NCI-H146 treated with DMSO at 0.1 percent for 48 hours (cell line): Measurements from ENCODE around the gene KCNIP4.
"Not testable (repeated sequence)": the region's sequence is repeated elsewhere in the genome, so short reads cannot be mapped to it uniquely, and the experiment has no call there.

Experiments used
- DNase-seq: peaks from one replicate; lab custom pipeline; 2025; ENCODE audit not compliant: unreplicated experiment; lab: John Stamatoyannopoulos, UW

KCNIP4 gene

DNA sequence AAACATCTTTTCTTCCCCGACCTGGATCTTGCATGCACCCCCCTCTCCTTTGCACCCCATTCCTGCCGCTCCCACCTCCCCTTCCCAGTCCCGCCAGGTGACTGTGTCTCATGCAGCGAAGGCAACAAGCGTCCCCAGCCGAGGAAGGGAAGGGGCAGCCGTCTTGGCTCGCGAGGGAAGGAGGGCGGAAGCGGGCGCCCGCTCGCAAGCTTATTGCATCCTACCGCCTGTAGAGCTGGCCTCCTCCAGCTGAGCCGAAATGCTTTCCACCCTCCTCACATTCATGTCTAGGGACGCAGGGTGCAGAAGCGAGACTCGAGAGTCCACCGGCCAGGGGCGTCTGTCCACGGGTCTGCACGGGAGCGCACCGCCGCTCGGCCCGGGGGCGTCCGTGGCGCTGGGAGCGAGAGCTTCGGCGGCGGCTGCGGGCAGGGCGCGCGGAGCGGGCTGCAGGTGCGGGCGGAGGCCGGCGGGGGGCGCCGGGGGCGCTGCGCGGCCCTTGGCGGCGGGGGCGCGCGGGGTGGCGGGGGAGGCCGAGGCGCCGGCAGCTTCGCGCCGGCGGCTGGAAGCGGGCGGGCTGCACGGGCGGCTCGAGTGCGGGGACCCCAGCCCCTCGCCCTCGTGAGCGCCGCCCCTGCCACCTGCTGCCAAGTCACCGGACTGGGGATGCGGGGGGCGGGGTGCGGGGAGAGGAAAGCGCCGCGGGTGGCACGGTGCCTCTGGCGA is at the start of gene KCNIP4:
Gene KCNIP4 (minus strand): TSS at position 426 of the 726 bp plus-strand sequence.
- DNase-seq = no peak

- not testable (repeated sequence) for DNase-seq
Measured at GRCh38 chr4:21996618-21997017, 48.0 kb upstream of the KCNIP4 start.

GRCh38 chr4:21992330-21992729 is 43.8 kb upstream of the KCNIP4 start:
- DNase-seq = no peak

GRCh38 chr4:21991562-21991961 is 43.0 kb upstream of the KCNIP4 start:
- DNase-seq = no peak

DNA sequence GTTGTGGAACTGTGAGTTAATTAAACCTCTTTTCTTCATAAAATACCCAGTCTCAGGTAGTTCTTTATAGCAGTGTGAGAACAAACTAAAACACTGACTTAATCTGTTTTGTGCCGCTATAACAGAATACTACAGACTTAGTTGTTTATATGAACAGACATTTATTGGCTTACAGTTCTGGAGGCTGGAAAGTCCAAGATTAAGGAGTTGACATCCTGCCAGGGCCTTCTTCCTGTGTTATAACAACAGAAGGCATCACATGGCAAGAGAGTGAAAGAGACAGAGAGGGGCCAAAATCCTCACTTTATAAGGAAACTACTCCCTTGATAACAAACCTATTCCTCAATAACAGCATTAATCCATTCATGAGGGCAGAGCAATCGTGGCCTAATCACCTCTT is 42.5 kb upstream of the KCNIP4 start:
- DNase-seq = no peak

GRCh38 chr4:21989351-21989750 is 40.8 kb upstream of the KCNIP4 start:
- no peak for DNase-seq

- DNase-seq = no peak
Measured at GRCh38 chr4:21986307-21986706, 37.7 kb upstream of the KCNIP4 start.

- no peak for DNase-seq
Measured at GRCh38 chr4:21982087-21982486, 33.5 kb upstream of the KCNIP4 start.

DNA sequence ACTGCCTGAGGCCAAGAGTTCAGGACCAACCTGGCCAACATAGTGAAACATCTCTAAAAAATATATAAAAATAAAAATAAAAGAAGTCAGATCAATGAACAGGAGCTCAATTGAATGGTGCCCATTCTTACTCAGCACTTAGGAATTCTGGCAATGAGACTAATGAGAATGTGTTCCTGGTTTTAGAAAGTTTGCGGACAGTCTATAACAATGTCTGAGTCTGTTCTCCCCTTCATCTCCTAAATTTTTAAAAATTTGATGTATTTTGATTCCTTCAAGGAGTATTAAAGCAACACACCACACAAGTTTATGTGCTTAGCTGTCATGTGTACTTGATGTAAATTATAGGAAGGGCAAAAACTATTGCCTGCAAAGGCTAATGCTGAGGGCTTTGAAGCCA is 30.6 kb upstream of the KCNIP4 start:
- DNase-seq = no peak

DNA sequence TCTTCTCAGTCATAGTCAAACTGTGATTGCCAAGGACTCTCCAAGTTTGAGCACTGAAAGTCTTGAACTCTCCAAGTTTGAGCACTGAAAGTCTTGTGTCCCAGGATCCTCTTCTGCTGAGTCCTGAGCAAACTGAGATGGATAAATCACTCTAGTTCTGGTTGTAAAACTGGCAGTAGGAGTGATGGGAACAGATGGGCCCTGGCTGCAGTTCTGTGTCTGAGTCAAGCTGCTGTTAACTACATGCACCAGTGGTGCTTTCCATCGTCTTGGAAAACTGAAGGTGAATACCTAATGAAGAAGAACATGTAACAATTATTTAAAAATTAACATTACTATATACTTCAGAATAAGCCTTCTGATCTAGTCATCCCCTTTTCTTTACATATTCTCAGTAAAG is 27.6 kb upstream of the KCNIP4 start:
- no peak for DNase-seq

GRCh38 chr4:21973850-21974249 is 25.3 kb upstream of the KCNIP4 start:
- DNase-seq = no peak

GRCh38 chr4:21964762-21965319 is 16.3 kb upstream of the KCNIP4 start:
- no peak for DNase-seq

DNA sequence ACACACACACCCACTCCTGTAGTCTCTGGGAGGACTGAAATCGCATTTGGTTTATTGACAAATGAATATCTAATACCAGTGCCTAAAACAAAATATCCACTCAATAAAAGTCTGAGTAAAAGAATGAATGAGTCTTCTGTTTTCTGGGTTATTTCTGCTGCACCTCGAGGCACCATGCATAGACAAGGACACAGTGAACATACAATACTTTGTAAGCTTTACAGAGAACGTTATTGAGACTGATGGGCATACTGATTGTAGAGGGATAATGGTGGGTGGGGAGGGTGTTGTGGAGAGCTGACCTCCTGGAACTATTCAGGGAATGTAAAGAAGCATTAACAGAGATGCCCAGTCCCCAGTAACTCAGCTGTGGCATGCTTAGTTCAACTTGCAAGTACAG is 14.1 kb upstream of the KCNIP4 start:
- DNase-seq = no peak

- DNase-seq = no peak
Measured at GRCh38 chr4:21960793-21961192, 12.2 kb upstream of the KCNIP4 start.

GRCh38 chr4:21954916-21955315 is 6.3 kb upstream of the KCNIP4 start:
- no peak for DNase-seq

GRCh38 chr4:21953653-21954052 is 5.1 kb upstream of the KCNIP4 start:
- DNase-seq = no peak

DNA sequence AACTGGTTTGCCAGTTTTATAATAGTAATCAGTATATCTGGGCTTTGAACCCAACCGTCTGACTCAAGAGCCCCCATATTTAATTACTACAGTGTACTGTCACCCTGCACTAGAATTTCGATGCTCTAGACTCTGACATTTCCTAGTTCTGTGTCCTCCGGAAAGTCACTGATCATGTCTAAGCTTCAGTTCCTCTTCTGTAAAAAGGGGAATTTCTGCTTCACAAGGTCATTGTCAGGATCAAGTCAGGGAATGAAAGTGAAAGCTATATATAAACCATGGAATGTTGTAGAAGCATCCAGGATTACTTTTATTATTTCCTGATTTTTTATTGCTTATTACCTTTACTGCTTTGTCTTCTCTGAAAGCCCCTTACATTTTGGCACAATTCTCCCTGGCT is 4.0 kb upstream of the KCNIP4 start:
- no peak for DNase-seq

GRCh38 chr4:21949073-21949457 is 493 bp upstream of the KCNIP4 start:
- DNase-seq = no peak

DNA sequence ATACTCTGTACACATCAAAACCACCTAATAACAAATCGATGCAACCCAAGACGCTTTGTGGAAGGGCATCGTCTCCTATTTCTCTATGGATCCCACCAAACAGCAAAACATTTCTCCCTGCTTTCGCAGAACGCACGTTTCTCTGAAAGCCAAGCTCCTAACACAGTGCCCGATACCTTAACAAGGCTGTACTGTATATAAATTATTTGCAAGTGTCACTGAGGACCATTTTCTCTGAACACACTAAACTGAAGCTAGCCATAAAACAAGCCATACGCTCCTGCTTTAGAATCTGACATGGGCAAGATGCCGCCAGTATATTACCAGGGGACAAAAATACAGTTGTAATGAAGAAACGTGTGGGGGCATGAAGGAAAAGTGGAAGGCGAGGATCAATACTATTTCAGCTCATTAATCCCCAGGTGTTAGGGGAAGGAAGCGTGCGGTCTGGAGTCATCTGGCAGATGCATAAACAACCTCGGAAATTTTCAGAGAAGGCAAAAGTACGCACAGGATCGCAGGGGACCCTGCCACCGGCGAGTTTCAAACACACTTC is 703 bp downstream of the KCNIP4 start:
- DNase-seq = no peak

- no peak for DNase-seq
Measured at GRCh38 chr4:21946858-21947257, 1.7 kb downstream of the KCNIP4 start.

- DNase-seq = no peak
Measured at GRCh38 chr4:21921526-21922180, 26.9 kb downstream of the KCNIP4 start.

GRCh38 chr4:21915761-21916160 is 32.8 kb downstream of the KCNIP4 start:
- no peak for DNase-seq
